ENCODE data around the gene SERPINB7. TPM values are rescaled to one million over a fixed set of nuclear protein-coding genes. Genes with fewer than 3 reads are reported as not detected.

The SERPINB7 gene
- total and polyA plus RNA-seq, 2 of the 4 experiments (the other 2 are of a cell fraction) = 79.9 to 100 TPM

DNA sequence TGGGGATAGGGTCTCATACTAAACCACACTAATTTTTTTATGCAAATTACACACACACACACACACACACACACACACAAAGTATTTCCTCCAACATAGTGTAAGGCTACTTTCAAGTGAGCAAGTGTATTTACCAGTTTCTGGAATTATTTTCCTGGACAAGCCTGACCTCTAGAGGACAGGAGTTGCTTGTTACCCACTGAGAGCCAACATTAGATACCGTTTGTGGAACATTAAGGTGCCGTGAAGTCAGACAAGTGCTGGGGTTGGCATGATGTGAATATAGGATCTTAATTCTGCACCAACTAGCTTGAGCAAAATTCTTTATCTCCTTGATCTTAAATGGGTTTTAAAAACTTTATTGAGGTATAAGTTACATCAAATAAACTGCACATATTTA lies 72.9 kb downstream of the SERPINB7 start:
- Histone ChIP-seq H3K9ac (ENCODE audit: low read depth, low read length) (no peak overlapping the region), H3K9me1 (ENCODE audit: insufficient read depth, low read length) (no peaks in the 10 kb centered on the region), H3K27ac (ENCODE audit: insufficient read depth, low read length) (no peak overlapping the region), H4K20me1 (ENCODE audit: insufficient read depth, low read length) (no peaks in the 10 kb centered on the region), H2BK15ac (ENCODE audit: low read depth, low read length) (no peak overlapping the region), H3K23ac (ENCODE audit: low read depth, low read length) (no peak overlapping the region), H3K27me3 (ENCODE audit: control insufficient read depth, insufficient read depth, low read length) (no peaks in the 10 kb centered on the region; the same call in 1 of the 2 replicates), H3K56ac (ENCODE audit: extremely low read depth, insufficient read depth, low read length) (no peak overlapping the region), H2AK9ac (replicated peaks; ENCODE audit: low read depth, low read length, poor library complexity) (no peak overlapping the region), H4K8ac (ENCODE audit: low read depth in 2 of 2, low read length in 2 of 2) (no peak overlapping the region), H4K91ac (ENCODE audit: insufficient read depth, low read depth, low read length) (no peak overlapping the region), H3K79me1 (ENCODE audit: low read depth in 1 of 2, low read length in 2 of 2) (no peaks in the 10 kb centered on the region), H3K4me3 (ENCODE audit: insufficient read depth, low read depth, low read length) (no peak overlapping the region), H3K4ac (ENCODE audit: low read depth, low read length) (no peak overlapping the region), H3K36me3 (ENCODE audit: control insufficient read depth, insufficient read depth, low read length) (no peaks in the 10 kb centered on the region), H2BK5ac (ENCODE audit: low read depth, low read length, poor library complexity, severe bottlenecking) (no peak overlapping the region), H2AK5ac (ENCODE audit: low read depth, low read length) (no peak overlapping the region), H4K5ac (ENCODE audit: low read depth, low read length) (no peak overlapping the region), H3K4me1 (ENCODE audit: control insufficient read depth, insufficient read depth, low read length) (no peaks in the 10 kb centered on the region), H2BK20ac (ENCODE audit: low read depth, low read length) (no peak overlapping the region), H3K14ac (replicated peaks; ENCODE audit: low read depth, low read length) (no peak overlapping the region), H3K4me2 (ENCODE audit: low read depth, low read length) (no peak overlapping the region), H2BK120ac (ENCODE audit: low read depth, low read length) (no peak overlapping the region), H3K18ac (ENCODE audit: low read depth, low read length) (no peak overlapping the region), H2AFZ (replicated peaks; ENCODE audit: low read length, poor library complexity) (no peak overlapping the region), H3K9me3 (ENCODE audit: control insufficient read depth, insufficient read depth, low read length) (no peaks in the 10 kb centered on the region)
- BruUV-seq (replicated peaks) = no TSS peak
- ChIA-PET POLR2A (ENCODE audit: unreplicated experiment) (no interaction called here), CTCF (interaction anchor here (0.8 to 1.4 kb wide), 5 partner anchors 88 to 342 kb away, joined by 3 to 4 read pairs (median 3); no protein-coding TSS in a partner anchor)
- intact Hi-C loops (cut with micrococcal nuclease) = loop anchor here (2.0 to 10.0 kb wide), 2 partner anchors 89 to 833 kb away; no protein-coding TSS in a partner anchor
- ATAC-seq (ENCODE audit: low read depth) = peak; percentile 79
- in situ Hi-C loops (cut with MboI; ENCODE audit: low sequenced_read_pairs) = loop anchor here (5.0 kb wide), 1 partner anchor 331 kb away; no protein-coding TSS in a partner anchor
- TF ChIP-seq, protein P1, sequence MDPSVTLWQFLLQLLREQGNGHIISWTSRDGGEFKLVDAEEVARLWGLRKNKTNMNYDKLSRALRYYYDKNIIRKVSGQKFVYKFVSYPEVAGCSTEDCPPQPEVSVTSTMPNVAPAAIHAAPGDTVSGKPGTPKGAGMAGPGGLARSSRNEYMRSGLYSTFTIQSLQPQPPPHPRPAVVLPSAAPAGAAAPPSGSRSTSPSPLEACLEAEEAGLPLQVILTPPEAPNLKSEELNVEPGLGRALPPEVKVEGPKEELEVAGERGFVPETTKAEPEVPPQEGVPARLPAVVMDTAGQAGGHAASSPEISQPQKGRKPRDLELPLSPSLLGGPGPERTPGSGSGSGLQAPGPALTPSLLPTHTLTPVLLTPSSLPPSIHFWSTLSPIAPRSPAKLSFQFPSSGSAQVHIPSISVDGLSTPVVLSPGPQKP (IDR thresholded peaks at IDR 0.05; ENCODE audit: borderline replicate concordance, low read depth, low read length) = no peak
- TF ChIP-seq, protein P2, sequence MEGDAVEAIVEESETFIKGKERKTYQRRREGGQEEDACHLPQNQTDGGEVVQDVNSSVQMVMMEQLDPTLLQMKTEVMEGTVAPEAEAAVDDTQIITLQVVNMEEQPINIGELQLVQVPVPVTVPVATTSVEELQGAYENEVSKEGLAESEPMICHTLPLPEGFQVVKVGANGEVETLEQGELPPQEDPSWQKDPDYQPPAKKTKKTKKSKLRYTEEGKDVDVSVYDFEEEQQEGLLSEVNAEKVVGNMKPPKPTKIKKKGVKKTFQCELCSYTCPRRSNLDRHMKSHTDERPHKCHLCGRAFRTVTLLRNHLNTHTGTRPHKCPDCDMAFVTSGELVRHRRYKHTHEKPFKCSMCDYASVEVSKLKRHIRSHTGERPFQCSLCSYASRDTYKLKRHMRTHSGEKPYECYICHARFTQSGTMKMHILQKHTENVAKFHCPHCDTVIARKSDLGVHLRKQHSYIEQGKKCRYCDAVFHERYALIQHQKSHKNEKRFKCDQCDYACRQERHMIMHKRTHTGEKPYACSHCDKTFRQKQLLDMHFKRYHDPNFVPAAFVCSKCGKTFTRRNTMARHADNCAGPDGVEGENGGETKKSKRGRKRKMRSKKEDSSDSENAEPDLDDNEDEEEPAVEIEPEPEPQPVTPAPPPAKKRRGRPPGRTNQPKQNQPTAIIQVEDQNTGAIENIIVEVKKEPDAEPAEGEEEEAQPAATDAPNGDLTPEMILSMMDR (conservative IDR thresholded peaks at IDR 0.05; ENCODE audit: low read depth, low read length) = peak; percentile 77
- TF ChIP-seq, protein P3, sequence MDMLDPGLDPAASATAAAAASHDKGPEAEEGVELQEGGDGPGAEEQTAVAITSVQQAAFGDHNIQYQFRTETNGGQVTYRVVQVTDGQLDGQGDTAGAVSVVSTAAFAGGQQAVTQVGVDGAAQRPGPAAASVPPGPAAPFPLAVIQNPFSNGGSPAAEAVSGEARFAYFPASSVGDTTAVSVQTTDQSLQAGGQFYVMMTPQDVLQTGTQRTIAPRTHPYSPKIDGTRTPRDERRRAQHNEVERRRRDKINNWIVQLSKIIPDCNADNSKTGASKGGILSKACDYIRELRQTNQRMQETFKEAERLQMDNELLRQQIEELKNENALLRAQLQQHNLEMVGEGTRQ (IDR thresholded peaks at IDR 0.05; ENCODE audit: low read depth, low read length) = no peak
- TF ChIP-seq RCOR1 (IDR thresholded peaks at IDR 0.05; ENCODE audit: insufficient replicate concordance, low read length) (no peak), CHD1 (IDR thresholded peaks at IDR 0.05; ENCODE audit: low read depth, low read length) (no peak), RFX5 (IDR thresholded peaks at IDR 0.05; ENCODE audit: low read depth, low read length) (no peak), CEBPB (IDR thresholded peaks at IDR 0.05; ENCODE audit: low read depth, low read length) (no peak), POLR2A (IDR thresholded peaks at IDR 0.05; ENCODE audit: low read depth, low read length) (no peak), MAZ (IDR thresholded peaks at IDR 0.05; ENCODE audit: borderline replicate concordance, low read depth, low read length) (no peak), BHLHE40 (IDR thresholded peaks at IDR 0.05; ENCODE audit: low read depth, low read length) (no peak), NFE2L2 (IDR thresholded peaks at IDR 0.05; ENCODE audit: low read depth, low read length) (no peak), MAFK (IDR thresholded peaks at IDR 0.05; ENCODE audit: low read depth, low read length) (no peak), RAD21 (IDR thresholded peaks at IDR 0.05; ENCODE audit: low read length) (peak; percentile 83), MXI1 (IDR thresholded peaks at IDR 0.05; ENCODE audit: borderline replicate concordance, low read depth, low read length) (no peak), SMC3 (IDR thresholded peaks at IDR 0.05; ENCODE audit: low read depth, low read length) (peak; percentile 69), FOS (IDR thresholded peaks at IDR 0.05; ENCODE audit: low read depth, low read length) (no peak)
- peak; percentile 75 for DNase-seq
- dilution Hi-C loops (cut with HindIII; ENCODE audit: low sequenced_read_pairs, unreplicated experiment) = no loop called here
- WGBS, 2 experiments (ENCODE audit: extremely low coverage in 2 of 2, insufficient read length in 1 of 2) = no CpG with 5 or more reads among the region's 2 CpGs
